GM12878 (cell line): ENCODE measurements around the gene MMEL1. TPM values are rescaled to one million over a fixed set of nuclear protein-coding genes. Genes with fewer than 3 reads are reported as not detected.

ENCODE experiments used
- ATAC-seq: fragments of 200-7000 bp; cut with Tn5 transposase; 3 replicates; pipeline ENCODE4 v1.9.1; 2020; ENCODE audit warnings: mild to moderate bottlenecking, moderate library complexity
- BruUV-seq: library from RNA; stranded (reverse); fragments of 400-500 nt; replicated peaks from 2 replicates; lab custom pipeline; 2021; lab: Mats Ljungman, UMichigan
- CTCF ChIA-PET: fragments of 300-600 bp; sonication (Branson Sonifier 250); formaldehyde crosslinking; extraction: SDS; loops from one replicate; lab custom pipeline; 2021; ENCODE audit warnings: inconsistent platforms; lab: Yijun Ruan, JAX
- POLR2A ChIA-PET: fragments of 350-600 bp; formaldehyde crosslinking; extraction: SDS; loops from one replicate; lab custom pipeline; 2021; ENCODE audit warnings: inconsistent platforms; lab: Charles Lee
- RAD21 ChIA-PET: fragments of 300-600 bp; sonication (Branson Sonifier 250); formaldehyde crosslinking; loops from one replicate; lab custom pipeline; 2023; ENCODE audit warnings: antibody characterized with exemption; ENCODE audit not compliant: unreplicated experiment; lab: Charles Lee
- SMC1A ChIA-PET: fragments of 300-600 bp; sonication (Branson Sonifier 250); formaldehyde crosslinking; loops from one replicate; lab custom pipeline; 2023; ENCODE audit not compliant: unreplicated experiment, uncharacterized antibody; lab: Charles Lee
- DNase-seq: peaks from one replicate; pipeline ENCODE4 v3.0.0-alpha.2; 2011; ENCODE audit warnings: low read depth, low spot score
- FAIRE-seq: peaks from 3 replicates; lab custom pipeline; 2011; peaks lifted over from hg19 to GRCh38; lab: Jason Lieb, UNC
- H2AFZ ChIP-seq: 2 replicates; pipeline ENCODE4 v1.6.0; 2011; ENCODE audit warnings: low read depth, low read length, control low read depth; ENCODE audit not compliant: control insufficient read depth
- H3K27ac ChIP-seq: 2 replicates; pipeline ENCODE4 v1.5.1; 2011; ENCODE audit warnings: control low read depth; ENCODE audit not compliant: control insufficient read depth, insufficient read depth
- H3K27me3 ChIP-seq, 2 experiments: replicated peaks in 1 of 2; 2 replicates each; pipeline versions ENCODE4 v1.6.0 to v1.6.1; 2011; ENCODE audit warnings: low read length in 1 of 2; ENCODE audit not compliant: control insufficient read depth in 2 of 2, insufficient read depth in 2 of 2
- H3K36me3 ChIP-seq, 2 experiments: 2 replicates each; pipeline ENCODE4 v1.5.1; 2011; ENCODE audit warnings: low read length in 1 of 2; ENCODE audit not compliant: control insufficient read depth in 2 of 2, insufficient read depth in 2 of 2
- H3K4me1 ChIP-seq: 2 replicates; pipeline ENCODE4 v1.6.1; 2011; ENCODE audit warnings: mild to moderate bottlenecking, low read length, moderate library complexity, mixed read lengths; ENCODE audit not compliant: control insufficient read depth, insufficient read depth
- H3K4me2 ChIP-seq: 2 replicates; pipeline ENCODE4 v1.6.0; 2011; ENCODE audit warnings: control low read depth; ENCODE audit not compliant: control insufficient read depth, insufficient read depth
- H3K4me3 ChIP-seq: fragments of 200-600 bp; sonication (generic); 2 replicates; pipeline ENCODE4 v1.5.1; 2016
- H3K79me2 ChIP-seq: 2 replicates; pipeline ENCODE4 v1.6.0; 2011; ENCODE audit warnings: low read length; ENCODE audit not compliant: control insufficient read depth, insufficient read depth
- H3K9ac ChIP-seq: 2 replicates; pipeline ENCODE4 v1.8.0; 2011; ENCODE audit warnings: low read length, control low read depth, mixed read lengths; ENCODE audit not compliant: control insufficient read depth, insufficient read depth
- H3K9me3 ChIP-seq: replicated peaks from 3 replicates; pipeline ENCODE4 v1.5.1; 2011; ENCODE audit warnings: mild to moderate bottlenecking, low read length; ENCODE audit not compliant: control insufficient read depth, insufficient read depth
- H4K20me1 ChIP-seq: 2 replicates; pipeline ENCODE4 v1.6.0; 2011; ENCODE audit not compliant: control insufficient read depth, insufficient read depth
- FOXK2 ChIP-seq: fragments of 450-650 bp; IDR thresholded peaks from 2 replicates; pipeline ENCODE4 v1.6.1; 2017; ENCODE audit warnings: mild to moderate bottlenecking, moderate library complexity
- FOXM1 ChIP-seq: IDR thresholded peaks from 2 replicates; pipeline ENCODE4 v1.6.1; 2012; ENCODE audit warnings: low read depth, mild to moderate bottlenecking, inconsistent platforms, low read length, moderate library complexity
- IKZF2 ChIP-seq, 2 experiments: fragments of 450-650 bp; IDR thresholded peaks; 2 replicates each; pipeline ENCODE4 v1.6.1; 2017; ENCODE audit warnings: mild to moderate bottlenecking in 2 of 2, moderate library complexity in 2 of 2
- MEF2A ChIP-seq: IDR thresholded peaks from 2 replicates; pipeline ENCODE4 v1.6.1; 2011; ENCODE audit warnings: low read depth, mild to moderate bottlenecking, low read length, moderate library complexity; ENCODE audit not compliant: insufficient read depth
- PAX5 ChIP-seq: IDR thresholded peaks from 2 replicates; pipeline ENCODE4 v1.6.1; 2011; ENCODE audit warnings: low read depth, low read length, borderline replicate concordance
- POLR2AphosphoS5 ChIP-seq: IDR thresholded peaks from 2 replicates; pipeline ENCODE4 v1.6.1; 2011; ENCODE audit warnings: mild to moderate bottlenecking, low read length, inconsistent platforms
- RB1 ChIP-seq: fragments of 450-650 bp; formaldehyde crosslinking; IDR thresholded peaks from 2 replicates; pipeline ENCODE4 v1.6.1; 2017; ENCODE audit warnings: mild to moderate bottlenecking, borderline replicate concordance
- RCOR1 ChIP-seq: conservative IDR thresholded peaks from 2 replicates; pipeline ENCODE4 v1.6.1; 2012; ENCODE audit warnings: low read depth, low read length, improper control_type of control experiment
- RELA ChIP-seq: fragments of 450-650 bp; IDR thresholded peaks from 2 replicates; pipeline ENCODE4 v1.8.0; 2014; ENCODE audit warnings: borderline replicate concordance; ENCODE audit not compliant: partially characterized antibody
- SMAD5 ChIP-seq: IDR thresholded peaks from 2 replicates; pipeline ENCODE4 v1.6.1; 2016; ENCODE audit warnings: antibody characterized with exemption, low read depth
- WGBS: methylation state at CpG from one replicate; pipeline ENCODE4 v1.1.6; 2016; ENCODE audit warnings: low lambda C conversion rate; ENCODE audit not compliant: insufficient replicate concordance, insufficient coverage; ENCODE audit errors: missing lambda C conversion rate; 5-methylcytosine and 5-hydroxymethylcytosine counted together
- in situ Hi-C: fragments of 300-500 bp; cut with MboI; formaldehyde crosslinking; loops from 9 replicates; pipeline ENCODE4 v1.14.3; 2018; ENCODE audit warnings: mixed read lengths
- intact Hi-C: fragments of 100-400 bp; cut with micrococcal nuclease; formaldehyde crosslinking; loops from one replicate; pipeline ENCODE4 v1.14.2; 2022; ENCODE audit not compliant: unreplicated experiment
- polyA plus RNA-seq, 11 experiments: library from polyadenylated mRNA; depleted of rRNA in 4 of 11; unstranded in 6 of 11; stranded (reverse) in 5 of 11; fragments of >200 nt; fragmentation: Nextera tagmentation in 4 of 11; fragmentation: Illumina TruSeq in 1 of 11; extraction: Ambion mirVana in 4 of 11; extraction: Trizol in 1 of 11; gene quantifications; 1 replicate in 1 of 11; 2 replicates in 10 of 11; pipeline versions ENCODE4 v1.2.1 to v1.2.3, GENCODE V29; 2011 to 2016; ENCODE audit warnings: inconsistent platforms in 2 of 11, missing spikeins in 2 of 11, low read depth in 1 of 11
- total RNA-seq, 4 experiments: library from RNA; depleted of rRNA in 3 of 4; stranded (reverse); fragments of >200 nt in 3 of 4; fragmentation: Illumina TruSeq in 1 of 4; extraction: Trizol in 1 of 4; gene quantifications; 2 replicates each; pipeline versions ENCODE4 v1.2.1 to v1.2.3, GENCODE V29; 2013 to 2021
- TF ChIP-seq, protein P1 (sequence below): fragments of 150-350 bp; IDR thresholded peaks from 2 replicates; pipeline ENCODE4 v1.6.1; 2016; ENCODE audit warnings: low read depth, low read length
- TF ChIP-seq, protein P2 (sequence below): IDR thresholded peaks from 2 replicates; pipeline ENCODE4 v1.6.1; 2011; ENCODE audit warnings: borderline replicate concordance, low read depth, mild to moderate bottlenecking, moderate library complexity, low read length; ENCODE audit not compliant: insufficient read depth, poor library complexity, severe bottlenecking
- TF ChIP-seq, protein P3 (sequence below): fragments of 450-650 bp; conservative IDR thresholded peaks from 2 replicates; pipeline ENCODE4 v1.6.1; 2017; ENCODE audit warnings: mild to moderate bottlenecking, moderate library complexity
- TF ChIP-seq, protein P4 (sequence below): fragments of 450-650 bp; IDR thresholded peaks from 2 replicates; pipeline ENCODE4 v1.6.1; 2017; ENCODE audit warnings: borderline replicate concordance

MMEL1 gene
- total and polyA plus RNA-seq, 10 of the 15 experiments (the other 5 are each of a cell fraction or from before 2014, with no cell fraction given) = 0.11 TPM; not detected in 9

DNA sequence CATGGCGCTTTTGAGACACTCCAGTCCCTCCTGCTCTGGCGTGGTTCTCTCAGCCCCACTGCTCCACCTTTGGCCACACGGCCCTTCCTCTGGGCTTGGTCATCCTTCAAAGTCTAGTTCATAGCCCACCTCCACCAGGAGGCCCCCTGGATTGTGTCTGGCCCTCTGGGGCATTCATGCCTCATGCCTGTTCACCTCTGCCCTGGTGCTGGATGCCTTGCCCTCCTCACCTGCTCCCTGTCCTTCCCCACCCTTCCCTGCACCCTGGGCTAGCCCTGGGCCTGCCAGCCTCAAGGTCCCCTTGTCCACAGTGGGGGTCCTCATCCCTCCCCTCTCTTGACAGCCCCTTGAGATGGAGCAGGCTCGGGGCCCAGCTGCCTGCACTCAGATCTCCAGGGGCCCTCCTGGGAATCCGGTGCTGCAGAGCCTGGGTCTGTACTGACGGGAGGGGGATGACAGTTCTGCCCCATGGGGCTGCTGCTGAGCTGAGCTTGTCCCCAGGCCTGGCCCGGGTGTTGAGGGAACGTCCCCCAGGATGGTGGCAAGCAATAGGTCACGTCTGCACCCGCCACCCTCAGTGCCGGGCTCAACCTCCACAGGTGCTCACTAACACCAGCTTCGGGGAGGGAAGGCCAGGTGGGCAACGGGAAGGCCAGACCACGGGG is 27.8 kb downstream of the MMEL1 start:
- Histone ChIP-seq H3K27me3 (no peaks in the 10 kb centered on the region), H3K9ac (no peak overlapping the region), H3K4me1 (no peaks in the 10 kb centered on the region), H3K4me3 (no peak overlapping the region), H3K4me2 (no peak overlapping the region), H3K9me3 (no peaks in the 10 kb centered on the region), H4K20me1 (no peaks in the 10 kb centered on the region), H2AFZ (no peak overlapping the region), H3K27ac (no peak overlapping the region), H3K79me2 (no peaks in the 10 kb centered on the region), H3K36me3 (no peaks in the 10 kb centered on the region)
- intact Hi-C loops (no loop called here), in situ Hi-C loops (no loop called here)
- ChIA-PET RAD21 (no interaction called here), CTCF (no interaction called here), SMC1A (no interaction called here), POLR2A (no interaction called here)
- no peak for ATAC-seq
- no peak for DNase-seq
- no TSS peak for BruUV-seq
- WGBS = 8% methylated on average over 11 of the region's 14 CpGs
- FAIRE-seq = no peak
- no peak for TF ChIP-seq FOXK2
- TF ChIP-seq SMAD5 = no peak
- TF ChIP-seq RELA = no peak
- TF ChIP-seq, protein P1, sequence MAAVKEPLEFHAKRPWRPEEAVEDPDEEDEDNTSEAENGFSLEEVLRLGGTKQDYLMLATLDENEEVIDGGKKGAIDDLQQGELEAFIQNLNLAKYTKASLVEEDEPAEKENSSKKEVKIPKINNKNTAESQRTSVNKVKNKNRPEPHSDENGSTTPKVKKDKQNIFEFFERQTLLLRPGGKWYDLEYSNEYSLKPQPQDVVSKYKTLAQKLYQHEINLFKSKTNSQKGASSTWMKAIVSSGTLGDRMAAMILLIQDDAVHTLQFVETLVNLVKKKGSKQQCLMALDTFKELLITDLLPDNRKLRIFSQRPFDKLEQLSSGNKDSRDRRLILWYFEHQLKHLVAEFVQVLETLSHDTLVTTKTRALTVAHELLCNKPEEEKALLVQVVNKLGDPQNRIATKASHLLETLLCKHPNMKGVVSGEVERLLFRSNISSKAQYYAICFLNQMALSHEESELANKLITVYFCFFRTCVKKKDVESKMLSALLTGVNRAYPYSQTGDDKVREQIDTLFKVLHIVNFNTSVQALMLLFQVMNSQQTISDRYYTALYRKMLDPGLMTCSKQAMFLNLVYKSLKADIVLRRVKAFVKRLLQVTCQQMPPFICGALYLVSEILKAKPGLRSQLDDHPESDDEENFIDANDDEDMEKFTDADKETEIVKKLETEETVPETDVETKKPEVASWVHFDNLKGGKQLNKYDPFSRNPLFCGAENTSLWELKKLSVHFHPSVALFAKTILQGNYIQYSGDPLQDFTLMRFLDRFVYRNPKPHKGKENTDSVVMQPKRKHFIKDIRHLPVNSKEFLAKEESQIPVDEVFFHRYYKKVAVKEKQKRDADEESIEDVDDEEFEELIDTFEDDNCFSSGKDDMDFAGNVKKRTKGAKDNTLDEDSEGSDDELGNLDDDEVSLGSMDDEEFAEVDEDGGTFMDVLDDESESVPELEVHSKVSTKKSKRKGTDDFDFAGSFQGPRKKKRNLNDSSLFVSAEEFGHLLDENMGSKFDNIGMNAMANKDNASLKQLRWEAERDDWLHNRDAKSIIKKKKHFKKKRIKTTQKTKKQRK = no peak
- TF ChIP-seq RCOR1 = no peak
- TF ChIP-seq IKZF2 (IDR thresholded peaks at IDR 0.05) = no peak
- no peak for TF ChIP-seq RB1
- TF ChIP-seq, protein P2, sequence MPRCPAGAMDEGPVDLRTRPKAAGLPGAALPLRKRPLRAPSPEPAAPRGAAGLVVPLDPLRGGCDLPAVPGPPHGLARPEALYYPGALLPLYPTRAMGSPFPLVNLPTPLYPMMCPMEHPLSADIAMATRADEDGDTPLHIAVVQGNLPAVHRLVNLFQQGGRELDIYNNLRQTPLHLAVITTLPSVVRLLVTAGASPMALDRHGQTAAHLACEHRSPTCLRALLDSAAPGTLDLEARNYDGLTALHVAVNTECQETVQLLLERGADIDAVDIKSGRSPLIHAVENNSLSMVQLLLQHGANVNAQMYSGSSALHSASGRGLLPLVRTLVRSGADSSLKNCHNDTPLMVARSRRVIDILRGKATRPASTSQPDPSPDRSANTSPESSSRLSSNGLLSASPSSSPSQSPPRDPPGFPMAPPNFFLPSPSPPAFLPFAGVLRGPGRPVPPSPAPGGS = no peak
- TF ChIP-seq FOXM1 = no peak
- TF ChIP-seq POLR2AphosphoS5 = no peak
- TF ChIP-seq, protein P3, sequence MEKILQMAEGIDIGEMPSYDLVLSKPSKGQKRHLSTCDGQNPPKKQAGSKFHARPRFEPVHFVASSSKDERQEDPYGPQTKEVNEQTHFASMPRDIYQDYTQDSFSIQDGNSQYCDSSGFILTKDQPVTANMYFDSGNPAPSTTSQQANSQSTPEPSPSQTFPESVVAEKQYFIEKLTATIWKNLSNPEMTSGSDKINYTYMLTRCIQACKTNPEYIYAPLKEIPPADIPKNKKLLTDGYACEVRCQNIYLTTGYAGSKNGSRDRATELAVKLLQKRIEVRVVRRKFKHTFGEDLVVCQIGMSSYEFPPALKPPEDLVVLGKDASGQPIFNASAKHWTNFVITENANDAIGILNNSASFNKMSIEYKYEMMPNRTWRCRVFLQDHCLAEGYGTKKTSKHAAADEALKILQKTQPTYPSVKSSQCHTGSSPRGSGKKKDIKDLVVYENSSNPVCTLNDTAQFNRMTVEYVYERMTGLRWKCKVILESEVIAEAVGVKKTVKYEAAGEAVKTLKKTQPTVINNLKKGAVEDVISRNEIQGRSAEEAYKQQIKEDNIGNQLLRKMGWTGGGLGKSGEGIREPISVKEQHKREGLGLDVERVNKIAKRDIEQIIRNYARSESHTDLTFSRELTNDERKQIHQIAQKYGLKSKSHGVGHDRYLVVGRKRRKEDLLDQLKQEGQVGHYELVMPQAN = no peak
- no peak for TF ChIP-seq PAX5
- TF ChIP-seq, protein P4, sequence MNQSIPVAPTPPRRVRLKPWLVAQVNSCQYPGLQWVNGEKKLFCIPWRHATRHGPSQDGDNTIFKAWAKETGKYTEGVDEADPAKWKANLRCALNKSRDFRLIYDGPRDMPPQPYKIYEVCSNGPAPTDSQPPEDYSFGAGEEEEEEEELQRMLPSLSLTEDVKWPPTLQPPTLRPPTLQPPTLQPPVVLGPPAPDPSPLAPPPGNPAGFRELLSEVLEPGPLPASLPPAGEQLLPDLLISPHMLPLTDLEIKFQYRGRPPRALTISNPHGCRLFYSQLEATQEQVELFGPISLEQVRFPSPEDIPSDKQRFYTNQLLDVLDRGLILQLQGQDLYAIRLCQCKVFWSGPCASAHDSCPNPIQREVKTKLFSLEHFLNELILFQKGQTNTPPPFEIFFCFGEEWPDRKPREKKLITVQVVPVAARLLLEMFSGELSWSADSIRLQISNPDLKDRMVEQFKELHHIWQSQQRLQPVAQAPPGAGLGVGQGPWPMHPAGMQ = no peak
- no peak for TF ChIP-seq MEF2A
